Posterior vena cava (tissue), 2 donors: ENCODE measurements around the gene STK10. TPM values are rescaled to one million over a fixed set of nuclear protein-coding genes. Genes with fewer than 3 reads are reported as not detected.
A peak's percentile ranks its signal among the peaks of the same experiment; 100 is the strongest.
"Not testable (repeated sequence)": the region's sequence is repeated elsewhere in the genome, so short reads cannot be mapped to it uniquely, and the experiment has no call there.

Experiments
- DNase-seq: peaks from one replicate; pipeline ENCODE4 v3.0.0-alpha.2; 2020; ENCODE audit warnings: low spot score
- intact Hi-C, 2 donors: fragments of 100-400 bp; cut with DNase I; formaldehyde crosslinking; loops; one replicate each; pipeline versions ENCODE4 v1.14.1 to v1.14.2; 2022 to 2023
- total RNA-seq, 2 donors: library from RNA; stranded (reverse); fragmentation: NEBNext Ultra II Directional; extraction: Animal tissue kit (Norgen Biotek cat#: 25700); gene quantifications; one replicate each; pipeline ENCODE4 v1.2.1, GENCODE V29; 2021
- donor health status: DM: yes; HTN: yes; CAD: no.
- donor health status: DM: yes; HTN: yes; CAD: no.

The STK10 gene
- total RNA-seq, 2 donors from 2014 or later = 25.2 to 33.6 TPM

DNA sequence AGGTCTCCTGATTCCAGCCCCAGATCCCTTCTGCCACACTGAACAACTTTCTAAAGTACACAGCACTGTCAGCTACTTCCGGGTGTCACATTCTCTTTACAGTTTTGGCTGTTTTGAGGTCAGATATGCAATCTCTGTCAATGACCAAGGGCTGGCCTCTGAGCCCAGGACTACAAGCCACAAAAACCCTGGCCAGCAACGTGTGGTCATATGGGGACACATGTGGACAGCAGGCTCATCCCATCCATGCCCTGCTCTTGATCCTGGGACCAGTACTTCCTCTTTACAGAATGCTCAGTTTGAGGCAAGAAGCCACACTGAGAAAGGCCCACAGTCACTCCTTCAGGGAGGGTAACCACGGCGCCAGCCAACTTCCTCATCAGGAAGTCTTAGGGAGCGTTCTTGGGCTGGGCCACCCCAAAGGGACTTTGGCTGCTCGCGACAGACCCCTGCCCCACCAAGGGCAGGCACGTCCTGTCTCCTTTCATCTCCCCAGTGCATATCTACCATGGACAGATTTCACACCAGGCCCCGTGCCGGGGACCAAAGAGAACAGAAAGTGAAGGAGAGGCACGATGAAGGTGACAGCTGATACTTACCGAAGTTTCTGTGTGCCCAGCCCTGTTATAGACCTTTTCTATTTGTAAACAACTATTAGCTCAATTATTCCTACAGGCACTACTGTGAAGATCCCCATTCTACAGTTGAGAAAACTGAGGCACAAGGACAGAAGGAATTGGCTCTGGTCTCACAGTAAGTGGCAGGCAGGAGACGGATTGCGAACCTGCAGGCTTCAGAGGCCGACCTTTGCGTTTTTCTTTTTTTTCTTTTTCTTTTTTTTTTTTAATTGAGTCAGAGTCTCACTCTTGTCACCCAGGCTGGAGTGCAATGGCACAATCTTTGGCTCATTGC is 37.3 kb downstream of the STK10 start:
- intact Hi-C loops = no loop called here
- peak; percentile 88 for DNase-seq

DNA sequence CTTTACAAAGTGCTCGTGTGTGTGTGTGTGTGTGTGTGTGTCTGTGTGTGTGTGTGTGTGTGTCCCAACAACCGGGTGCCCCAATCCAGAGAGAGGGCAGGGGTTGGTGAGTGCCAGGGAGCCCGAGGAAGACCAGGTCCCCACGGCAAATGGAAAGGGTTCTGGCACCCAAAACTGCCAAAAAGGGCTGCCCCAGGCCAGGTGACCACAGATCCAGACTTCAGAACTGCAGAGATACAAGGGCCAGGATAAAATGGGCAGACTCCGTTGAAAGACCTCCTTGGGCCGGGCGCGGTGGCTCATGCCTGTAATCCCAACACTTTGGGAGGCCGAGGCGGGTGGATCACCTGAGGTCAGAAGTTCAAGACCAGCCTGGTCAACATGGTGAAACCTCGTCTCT is 38.5 kb downstream of the STK10 start:
- DNase-seq = peak; percentile 15
- intact Hi-C loops = not testable (repeated sequence)

DNA sequence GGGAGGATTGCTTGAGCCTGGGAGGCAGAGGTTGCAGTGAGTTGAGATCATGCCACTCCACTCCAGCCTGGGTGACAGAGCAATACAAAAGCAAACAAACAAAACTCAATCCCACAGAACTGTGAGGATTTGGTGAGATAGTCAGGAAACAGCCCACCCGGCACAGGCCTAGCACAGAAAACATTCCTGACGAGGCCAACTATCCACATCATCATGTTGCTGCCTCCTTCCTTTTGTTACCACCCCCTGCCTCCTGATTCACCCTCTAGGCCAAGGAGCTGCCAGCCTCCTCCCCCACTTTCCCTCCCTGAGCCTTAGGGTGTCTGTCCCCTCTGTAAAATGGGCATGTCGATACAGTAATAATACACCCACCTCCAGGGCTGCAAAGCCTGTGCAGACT is 39.0 kb downstream of the STK10 start:
- peak; percentile 2 for DNase-seq
- intact Hi-C loops = no loop called here

DNA sequence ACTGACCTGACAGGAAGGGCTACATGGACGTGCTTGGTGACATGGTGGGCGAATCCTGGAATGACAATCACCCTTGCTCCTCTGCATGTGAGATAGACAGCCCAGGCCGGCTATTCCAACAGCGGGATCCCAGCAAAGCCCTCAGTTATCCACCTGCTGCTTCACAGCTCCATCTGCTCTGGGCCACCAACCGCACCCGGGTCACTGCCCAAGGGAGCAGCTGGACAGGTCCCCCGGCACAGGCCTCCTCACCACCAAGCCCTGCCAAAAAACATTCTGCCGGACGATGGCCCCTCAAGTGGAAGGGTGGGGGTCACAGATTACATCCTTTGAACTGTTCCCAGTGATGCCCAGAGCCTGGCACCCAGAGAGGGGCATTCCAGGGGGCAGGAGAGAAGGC is 39.6 kb downstream of the STK10 start:
- intact Hi-C loops = no loop called here
- peak; percentile 36 for DNase-seq

DNA sequence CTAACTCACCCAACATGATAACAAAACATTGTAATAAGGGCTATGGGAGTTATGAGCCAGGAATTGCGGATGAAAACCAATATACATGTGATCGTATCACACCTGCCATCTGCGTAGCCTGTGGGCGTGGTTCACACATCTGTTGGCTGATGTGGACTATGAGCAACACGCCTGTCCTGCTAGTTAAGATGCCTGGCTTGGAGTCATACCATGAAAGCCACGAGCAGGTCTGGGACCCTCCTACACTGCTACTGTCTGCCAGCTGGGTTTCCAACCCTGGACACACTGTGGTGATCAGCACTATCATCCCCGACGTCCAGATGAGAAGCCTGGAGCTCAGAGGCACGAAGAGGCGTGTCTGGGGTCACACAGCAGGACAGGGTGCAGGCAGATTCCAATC is 40.2 kb downstream of the STK10 start:
- DNase-seq = peak; percentile 29
- intact Hi-C loops = no loop called here

DNA sequence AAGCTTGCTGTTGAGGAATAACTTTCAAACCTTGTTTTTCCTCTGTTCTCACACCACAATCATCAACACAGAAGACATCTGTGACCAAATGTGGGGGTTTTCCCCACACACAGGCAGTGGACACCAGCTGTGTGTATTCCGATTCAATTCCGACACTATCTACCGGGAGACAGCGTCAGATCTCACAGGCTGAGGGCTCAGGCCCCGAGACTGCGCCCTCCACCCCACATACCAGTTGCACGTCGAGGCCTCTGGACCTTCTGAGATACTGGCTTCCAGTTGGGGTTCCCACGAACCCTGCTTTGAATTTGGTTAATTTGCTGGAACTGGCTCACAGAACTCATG is 41.3 kb downstream of the STK10 start:
- peak; percentile 34 for DNase-seq
- intact Hi-C loops = no loop called here

DNA sequence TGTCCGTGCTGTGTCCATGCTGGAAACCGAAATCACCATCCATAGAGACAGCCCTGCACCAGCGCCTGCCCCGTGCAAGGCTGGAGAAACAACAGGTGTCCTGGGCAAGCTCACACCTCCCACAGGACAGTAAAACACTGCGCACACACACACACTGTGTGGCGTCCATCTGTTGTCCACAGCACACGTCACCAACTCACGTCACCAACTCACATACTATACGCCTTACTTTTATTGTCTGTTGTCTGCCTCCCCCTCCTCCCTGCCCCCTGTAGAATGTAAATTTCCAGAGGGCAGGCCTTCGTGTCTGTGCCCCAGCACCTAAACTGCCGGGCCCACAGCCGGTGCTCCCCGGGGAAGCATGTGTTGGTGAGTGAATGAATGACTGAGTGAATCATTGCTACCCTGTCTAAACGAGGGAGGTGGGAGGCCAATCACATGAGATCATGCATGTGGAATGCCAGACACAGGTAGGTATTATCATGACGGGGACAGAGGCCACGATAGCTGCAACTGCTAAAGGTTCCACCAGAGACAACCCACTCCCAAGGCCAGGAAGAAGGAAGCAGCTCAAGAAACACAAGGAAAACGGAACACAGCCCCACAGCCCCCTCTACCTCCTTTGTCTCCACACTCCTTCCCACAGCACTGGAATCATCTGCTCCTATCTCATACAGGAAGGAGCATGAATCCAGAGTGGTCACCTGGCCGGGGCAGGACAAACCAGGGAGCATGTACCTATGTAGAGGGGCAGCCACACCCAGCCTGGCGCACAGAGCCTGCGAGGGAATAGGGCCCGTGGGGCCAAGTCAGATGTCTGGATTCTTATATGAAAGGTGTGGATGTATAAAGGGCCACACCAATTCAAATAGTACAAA is 41.9 kb downstream of the STK10 start:
- intact Hi-C loops = no loop called here
- peak; percentile 64 for DNase-seq

DNA sequence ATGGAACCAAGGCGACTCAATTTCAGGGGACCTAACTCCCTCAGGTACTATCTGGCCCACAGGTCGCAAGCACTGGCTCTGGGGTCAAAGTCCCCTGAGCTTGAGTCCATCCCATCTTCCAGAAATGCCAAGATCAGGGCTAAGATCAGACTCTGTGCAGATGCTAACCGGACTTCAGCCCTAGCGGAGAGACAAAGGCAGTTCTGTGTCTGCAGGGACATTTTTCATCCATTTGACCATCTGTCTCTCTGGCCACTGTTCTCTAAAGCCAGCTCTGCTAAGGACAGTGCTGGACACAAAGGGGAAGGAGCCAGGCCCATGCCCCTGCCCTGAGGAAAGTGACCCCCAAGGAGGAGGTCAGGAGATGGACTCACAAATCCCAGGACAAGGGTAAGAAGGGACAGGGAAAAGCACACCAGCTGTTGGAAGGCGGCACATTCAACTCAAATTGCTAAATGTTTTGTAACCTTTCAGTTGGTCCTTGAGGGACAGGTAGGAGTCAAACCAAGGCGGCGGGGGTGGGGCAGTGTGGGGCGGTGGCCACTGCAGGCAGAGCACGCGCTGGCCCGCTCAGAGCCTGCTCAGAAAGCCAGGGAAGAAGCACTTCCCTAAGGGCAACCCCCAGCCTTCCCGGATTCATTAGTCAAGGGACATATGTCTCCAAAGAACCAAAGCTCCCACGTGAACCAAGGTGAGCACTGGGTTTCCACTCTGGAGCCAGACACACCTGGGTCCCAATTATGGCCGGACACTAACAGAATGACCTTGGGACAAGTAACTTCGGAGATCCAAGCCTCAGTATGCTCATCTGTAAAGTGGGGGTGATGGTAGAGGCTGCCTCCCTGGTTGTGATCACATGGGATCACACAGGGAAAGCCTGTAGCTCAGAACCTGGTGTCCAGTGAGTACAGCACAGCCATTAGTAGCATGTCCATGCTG is 42.8 kb downstream of the STK10 start:
- DNase-seq = peak; percentile 42
- intact Hi-C loops = no loop called here

DNA sequence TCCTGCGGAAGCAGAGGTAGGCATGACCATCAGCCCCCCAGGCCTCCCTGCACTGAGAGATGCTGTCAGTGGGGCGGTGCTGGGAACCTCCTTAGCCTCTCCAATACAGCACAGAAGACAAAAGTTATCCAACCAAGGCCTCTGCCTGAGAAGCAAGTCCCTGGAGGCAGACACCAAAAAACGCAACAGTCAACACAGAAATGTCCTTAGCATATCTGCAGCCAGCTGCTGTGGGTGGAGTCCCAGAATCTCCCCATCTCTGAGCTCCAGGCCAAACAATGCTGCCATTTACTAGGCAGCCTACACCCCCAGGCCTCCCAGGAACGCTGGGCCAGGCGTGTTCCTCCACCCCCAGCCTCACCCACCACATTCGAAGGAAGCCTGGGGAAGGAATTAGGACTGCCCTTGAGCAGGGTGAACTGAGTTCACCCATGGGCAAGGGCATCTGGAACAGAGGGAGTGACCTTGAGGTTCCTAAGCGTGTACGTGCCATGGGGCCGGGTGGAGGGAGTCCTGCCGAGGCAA is 43.7 kb downstream of the STK10 start:
- DNase-seq = peak; percentile 65
- intact Hi-C loops = no loop called here

DNA sequence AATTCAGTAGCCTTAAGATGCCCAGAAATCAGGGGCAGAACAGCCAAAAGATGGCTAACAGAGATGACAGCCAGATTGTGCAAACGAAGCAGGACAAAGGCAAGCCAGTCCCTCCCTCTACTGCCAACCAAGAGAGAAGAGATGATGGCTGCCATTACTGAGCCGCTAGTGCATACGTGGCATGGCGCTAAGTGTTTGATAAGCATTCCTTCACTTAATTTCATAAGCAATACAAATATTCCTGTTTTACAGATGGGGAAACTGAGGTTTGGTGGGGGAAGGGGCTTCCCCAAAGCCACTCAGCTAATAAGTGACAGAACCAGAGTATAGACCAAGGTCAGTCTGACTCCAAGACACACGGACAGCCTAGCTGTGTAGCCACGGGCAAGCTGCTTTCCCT is 44.1 kb downstream of the STK10 start:
- peak; percentile 6 for DNase-seq
- intact Hi-C loops = no loop called here

DNA sequence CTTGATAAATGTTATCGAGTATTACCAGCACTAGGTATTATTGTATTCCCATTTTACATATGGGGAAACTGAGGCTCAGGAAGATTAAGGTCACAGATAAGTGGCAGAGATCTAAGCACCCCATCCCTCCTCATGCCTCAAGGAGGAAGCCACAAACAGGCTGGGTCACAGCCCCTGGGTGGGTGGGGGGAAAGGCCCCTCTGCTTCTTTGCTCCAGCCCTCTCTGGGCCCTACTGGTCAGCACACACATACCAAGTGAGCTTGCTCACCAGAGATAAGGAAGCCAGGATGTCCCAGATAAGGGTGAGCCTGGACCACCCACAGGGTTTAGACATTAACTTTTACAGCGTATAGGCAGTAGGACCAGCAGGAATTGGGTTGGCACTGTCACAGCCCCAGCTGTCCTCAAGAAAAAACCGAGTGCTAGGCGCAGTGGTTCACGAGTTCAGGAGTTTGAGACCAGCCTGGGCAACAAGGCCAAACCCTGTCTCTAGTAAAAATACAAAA is 45.3 kb downstream of the STK10 start:
- DNase-seq = peak; percentile 23
- intact Hi-C loops = no loop called here

DNA sequence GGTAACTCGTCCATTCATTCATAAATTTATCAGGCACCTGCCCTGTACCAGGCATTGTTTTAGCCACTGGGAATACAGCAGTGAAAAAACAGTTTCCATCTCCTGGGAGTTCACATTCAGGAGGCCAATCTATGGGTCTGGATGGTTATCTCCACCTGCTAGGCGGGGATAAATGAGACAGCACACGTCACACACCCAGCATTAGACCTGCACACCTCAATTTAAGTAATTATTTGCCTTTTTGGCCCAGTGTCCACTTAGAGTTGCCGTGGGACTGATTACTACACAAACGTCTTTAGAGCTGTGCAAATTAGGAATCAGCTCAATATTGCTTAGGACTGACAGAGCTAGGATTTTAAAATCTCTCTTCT is 46.1 kb downstream of the STK10 start:
- no peak for DNase-seq
- intact Hi-C loops = no loop called here

DNA sequence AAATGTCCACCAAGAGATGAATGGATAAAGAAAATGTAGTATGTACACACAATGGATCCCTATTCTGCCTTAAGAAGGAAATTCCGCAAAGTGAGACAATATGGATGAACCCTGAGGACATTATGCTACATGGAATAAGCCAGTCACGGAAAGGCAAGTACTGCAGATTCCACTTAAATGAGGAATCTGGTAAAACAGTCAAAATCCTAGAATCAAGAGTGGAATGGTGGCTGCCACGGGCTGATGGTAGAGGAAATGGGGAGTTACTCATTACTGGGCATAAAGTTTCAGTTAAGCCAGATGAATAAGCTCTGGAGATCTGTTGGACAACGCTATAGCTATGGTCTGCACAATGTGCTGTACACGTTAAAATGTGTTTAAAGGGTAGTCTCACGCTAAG is 47.2 kb downstream of the STK10 start:
- intact Hi-C loops = no loop called here
- DNase-seq = no peak

DNA sequence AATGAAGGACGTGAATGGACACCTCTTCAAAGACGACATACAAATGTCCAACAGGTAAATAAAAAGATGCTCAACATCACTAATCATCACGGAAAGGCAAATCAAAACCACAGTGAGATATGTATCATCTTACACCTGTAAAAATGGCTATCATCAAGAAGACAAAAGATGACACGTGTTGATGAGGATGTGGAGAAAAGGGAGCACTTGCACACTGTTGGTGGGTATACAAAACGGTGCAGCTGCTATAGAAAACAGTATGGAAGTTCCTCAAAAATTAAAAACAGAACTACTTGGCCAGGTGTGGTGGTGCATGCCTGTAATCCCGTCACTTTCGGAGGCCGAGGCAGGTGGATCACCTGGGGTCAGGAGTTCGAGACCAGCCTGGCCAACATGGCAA is 47.9 kb downstream of the STK10 start:
- peak; percentile 28 for DNase-seq
- intact Hi-C loops = no loop called here

DNA sequence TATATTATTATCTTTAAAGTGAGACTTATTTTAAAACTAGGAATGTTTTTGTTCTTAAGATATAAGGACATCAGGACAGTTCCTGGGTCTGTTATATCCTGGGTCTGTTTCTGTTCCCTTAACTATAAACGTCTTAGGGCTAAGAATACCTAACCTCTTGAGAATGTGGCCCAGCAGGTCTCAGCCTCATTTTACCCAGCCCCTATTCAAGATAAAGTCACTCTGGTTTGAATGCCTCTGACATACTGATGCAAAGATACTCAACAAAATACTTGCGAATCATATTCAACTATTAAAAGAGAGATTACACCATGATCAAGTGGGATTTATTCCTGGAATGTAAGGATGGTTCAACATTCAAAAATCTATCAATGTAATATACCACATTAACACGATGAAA is 51.0 kb downstream of the STK10 start:
- intact Hi-C loops = loop anchor here in 1 of 2 donors (5.0 kb wide), 1 partner anchor 520 kb away; no protein-coding TSS in a partner anchor
- DNase-seq = no peak

DNA sequence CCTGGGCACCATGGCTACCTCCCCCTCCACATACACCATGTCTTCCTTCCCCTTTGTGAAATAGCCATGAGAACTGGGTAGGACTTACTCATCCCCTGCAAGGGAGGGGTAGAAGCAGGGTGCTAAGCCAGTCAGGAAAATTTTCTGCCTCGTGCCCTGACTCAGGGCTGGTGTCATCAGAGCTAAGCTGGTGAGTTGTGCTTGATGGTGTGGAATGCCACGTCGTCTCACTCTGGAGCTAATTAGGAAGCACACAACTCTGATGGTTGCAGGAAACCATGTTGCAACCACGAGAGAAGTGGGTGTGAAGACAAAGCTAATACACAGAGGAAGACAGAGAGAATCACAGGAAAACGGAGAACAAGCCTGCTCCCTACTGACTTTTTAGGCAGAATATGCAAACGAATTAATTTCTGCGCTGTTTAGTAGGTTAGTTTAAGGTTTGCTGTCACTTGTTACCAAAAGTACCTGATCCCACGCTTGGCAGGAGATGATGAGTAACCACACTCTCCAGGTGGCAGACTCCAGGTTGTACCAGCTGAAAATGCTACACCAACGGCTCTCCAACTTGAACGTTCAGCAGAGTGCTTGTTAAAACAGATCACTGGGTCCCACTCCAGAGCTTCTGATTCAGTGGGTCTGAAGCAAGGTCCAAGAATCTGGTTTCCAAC is 54.5 kb downstream of the STK10 start:
- peak; percentile 84 for DNase-seq
- intact Hi-C loops = no loop called here

DNA sequence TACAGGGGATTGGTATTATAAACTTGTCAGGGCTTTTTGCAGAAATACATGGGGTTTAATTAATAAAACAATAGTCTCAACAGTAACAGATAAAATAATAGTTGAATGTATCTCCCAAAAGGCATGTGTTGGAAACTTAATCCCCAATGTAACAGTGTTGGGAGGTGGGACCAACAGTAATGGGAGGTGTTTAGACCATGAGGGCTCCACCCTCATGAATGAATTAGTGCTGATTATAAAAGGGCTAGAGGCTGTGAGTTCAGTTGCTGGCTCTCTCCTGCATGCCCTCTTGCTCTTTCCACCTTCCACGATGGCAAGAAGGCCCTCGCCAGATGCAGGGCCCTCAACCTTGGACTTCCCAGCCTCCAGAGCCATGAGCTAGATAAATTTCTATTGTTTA is 56.3 kb downstream of the STK10 start:
- no peak for DNase-seq
- intact Hi-C loops = no loop called here

DNA sequence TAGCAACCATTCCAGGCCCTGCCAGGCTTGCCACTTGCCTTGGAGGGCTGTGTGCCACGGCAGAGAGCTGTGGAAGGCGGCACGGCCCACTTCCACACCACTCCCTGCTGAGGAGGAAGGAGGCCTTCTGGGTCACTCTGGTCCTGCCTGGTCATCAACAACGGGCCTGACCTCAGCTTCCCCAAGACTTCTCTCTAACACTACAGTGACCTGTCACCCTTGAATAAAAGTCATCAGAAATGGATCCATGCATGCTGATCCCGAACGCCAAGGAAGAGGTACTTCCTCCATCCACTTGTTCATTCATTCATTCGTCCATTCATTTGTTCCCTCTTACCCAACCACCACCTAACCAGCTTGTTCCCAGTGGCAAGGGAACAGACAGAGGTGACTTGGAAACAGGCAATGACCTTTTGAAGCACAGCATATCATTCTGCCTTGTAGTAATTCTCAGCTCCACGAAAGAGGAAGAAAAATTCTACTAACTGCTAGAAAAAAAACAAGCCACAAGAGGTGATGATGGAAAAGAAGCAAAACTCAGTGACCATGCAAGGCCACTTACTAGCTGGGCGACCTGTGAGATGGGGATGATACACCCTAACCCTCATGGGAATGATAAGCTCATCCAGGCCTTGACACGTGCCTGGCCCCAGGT is 58.6 kb downstream of the STK10 start:
- intact Hi-C loops = no loop called here
- DNase-seq = peak; percentile 77
